Measurements from ENCODE around the gene STK24. TPM values are rescaled to one million over a fixed set of nuclear protein-coding genes. Genes with fewer than 3 reads are reported as not detected.

STK24 gene
- total and polyA plus RNA-seq, 10 of the 15 experiments (the other 5 are each of a cell fraction or from before 2014, with no cell fraction given): 7.5 to 115 (median 52.9) TPM

DNA sequence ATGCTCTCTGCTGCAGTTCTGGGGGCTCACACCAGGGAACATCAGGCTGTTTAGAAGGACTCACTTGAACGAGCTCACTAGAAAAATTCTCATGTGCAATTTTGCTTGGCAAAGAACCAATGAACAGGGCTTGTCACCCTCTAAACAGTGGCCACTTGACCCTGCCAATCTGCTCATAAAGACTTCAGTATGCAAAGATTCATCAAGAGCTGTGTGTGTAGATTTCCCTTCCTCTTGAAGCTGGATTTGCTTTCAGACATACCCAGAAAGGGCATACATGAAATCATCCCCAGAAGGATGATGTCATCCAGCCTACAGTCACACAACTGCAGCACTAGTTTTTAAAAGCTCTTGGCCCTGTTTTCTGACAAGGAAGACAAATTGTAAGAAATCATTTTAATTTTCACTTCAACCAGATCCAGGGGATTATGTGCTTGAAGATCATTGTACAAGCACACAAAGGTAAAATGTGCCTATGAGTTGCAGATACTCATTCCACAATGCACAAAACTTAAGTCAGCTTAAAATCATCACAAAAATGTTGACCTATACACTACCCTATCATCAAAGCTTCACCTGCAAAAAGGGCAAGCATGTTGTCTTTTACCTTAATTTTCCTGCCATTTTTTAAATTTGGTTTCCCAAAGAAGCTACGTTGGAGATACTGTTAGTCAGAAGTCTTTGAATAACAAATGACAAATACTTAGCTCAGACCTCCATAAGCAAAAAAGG, 5.2 kb upstream of the STK24 start (continued):
- TF ChIP-seq BMI1 (IDR thresholded peaks at IDR 0.05; ENCODE audit: borderline replicate concordance): no peak
- peak; percentile 41; the same call in 1 of the 2 replicates for TF ChIP-seq ATF2 (IDR thresholded peaks at IDR 0.05; ENCODE audit: low read length)
- TF ChIP-seq SPI1 (IDR thresholded peaks at IDR 0.05; ENCODE audit: borderline replicate concordance, insufficient read depth, low read depth, low read length): no peak
- TF ChIP-seq HSF1 (IDR thresholded peaks at IDR 0.05; ENCODE audit: low read depth, low read length): no peak
- no peak for TF ChIP-seq RBBP5 (conservative IDR thresholded peaks at IDR 0.05)

GRCh38 chr13:98581381-98581780, 4.5 kb upstream of the STK24 start:
- Histone ChIP-seq H2AFZ (ENCODE audit: control insufficient read depth, low read depth, low read length) (no peak overlapping the region), H3K9ac (ENCODE audit: control insufficient read depth, insufficient read depth, low read length) (no peak overlapping the region), H3K27me3 (replicated peaks in 1 of 2; ENCODE audit: control insufficient read depth in 2 of 2, insufficient read depth in 2 of 2, low read length in 1 of 2) (no peaks in the 10 kb centered on the region), H3K9me3 (replicated peaks; ENCODE audit: control insufficient read depth, insufficient read depth, low read length) (no peaks in the 10 kb centered on the region), H4K20me1 (ENCODE audit: control insufficient read depth, insufficient read depth) (no peaks in the 10 kb centered on the region), H3K79me2 (ENCODE audit: control insufficient read depth, insufficient read depth, low read length) (peaks cover 4% of the 10 kb centered on the region), H3K27ac (ENCODE audit: control insufficient read depth, insufficient read depth) (no peak overlapping the region), H3K4me1 (ENCODE audit: control insufficient read depth, insufficient read depth, low read length) (peaks cover 6% of the 10 kb centered on the region), H3K36me3 (ENCODE audit: control insufficient read depth in 2 of 2, insufficient read depth in 2 of 2, low read length in 1 of 2) (no peaks in the 10 kb centered on the region), H3K4me2 (ENCODE audit: control insufficient read depth, insufficient read depth) (no peak overlapping the region), H3K4me3 (no peak overlapping the region)
- ChIA-PET POLR2A (no interaction called here), SMC1A (ENCODE audit: uncharacterized antibody, unreplicated experiment) (interaction anchor here (0.6 to 1.6 kb wide), 5 partner anchors 9 to 73 kb away, joined by 3 to 4 read pairs (median 3); no protein-coding TSS in a partner anchor), RAD21 (ENCODE audit: unreplicated experiment) (interaction anchor here (1.3 to 1.6 kb wide), 2 partner anchors 9 to 71 kb away, joined by 3 to 7 read pairs; no protein-coding TSS in a partner anchor), CTCF (interaction anchor here (1.8 to 4.1 kb wide), 2 partner anchors 72 to 99 kb away, joined by 6 to 20 read pairs; no protein-coding TSS in a partner anchor)
- 94% methylated on average over 2 of the region's 2 CpGs for WGBS (ENCODE audit: insufficient coverage, insufficient replicate concordance, low lambda C conversion rate, missing lambda C conversion rate)
- ATAC-seq (no peak), DNase-seq (ENCODE audit: low read depth, low spot score) (no peak), FAIRE-seq (no peak)
- intact Hi-C loops (cut with micrococcal nuclease; ENCODE audit: unreplicated experiment): no loop called here
- BruUV-seq (replicated peaks): no TSS peak
- in situ Hi-C loops (cut with MboI): no loop called here
- TF ChIP-seq IRF4 (IDR thresholded peaks at IDR 0.05; ENCODE audit: low read depth, low read length): no peak
- TF ChIP-seq PBX3 (IDR thresholded peaks at IDR 0.05; ENCODE audit: insufficient replicate concordance, low read depth, low read length): no peak
- TF ChIP-seq SMAD1 (IDR thresholded peaks at IDR 0.05; ENCODE audit: low read depth, partially characterized antibody): no peak
- TF ChIP-seq JUND (IDR thresholded peaks at IDR 0.05; ENCODE audit: low read depth, low read length): no peak
- TF ChIP-seq NFIC (IDR thresholded peaks at IDR 0.05; ENCODE audit: low read depth, low read length): no peak
- TF ChIP-seq ZNF217 (IDR thresholded peaks at IDR 0.05): no peak
- no peak for TF ChIP-seq RELA (IDR thresholded peaks at IDR 0.05; ENCODE audit: borderline replicate concordance, partially characterized antibody)
- no peak for TF ChIP-seq SREBF2 (IDR thresholded peaks at IDR 0.05; ENCODE audit: low read length)
- no peak for TF ChIP-seq ATF2 (IDR thresholded peaks at IDR 0.05; ENCODE audit: low read length)
- TF ChIP-seq, protein P1, sequence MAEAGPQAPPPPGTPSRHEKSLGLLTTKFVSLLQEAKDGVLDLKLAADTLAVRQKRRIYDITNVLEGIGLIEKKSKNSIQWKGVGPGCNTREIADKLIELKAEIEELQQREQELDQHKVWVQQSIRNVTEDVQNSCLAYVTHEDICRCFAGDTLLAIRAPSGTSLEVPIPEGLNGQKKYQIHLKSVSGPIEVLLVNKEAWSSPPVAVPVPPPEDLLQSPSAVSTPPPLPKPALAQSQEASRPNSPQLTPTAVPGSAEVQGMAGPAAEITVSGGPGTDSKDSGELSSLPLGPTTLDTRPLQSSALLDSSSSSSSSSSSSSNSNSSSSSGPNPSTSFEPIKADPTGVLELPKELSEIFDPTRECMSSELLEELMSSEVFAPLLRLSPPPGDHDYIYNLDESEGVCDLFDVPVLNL (IDR thresholded peaks at IDR 0.05; ENCODE audit: low read depth, low read length): no peak
- no peak for TF ChIP-seq GATAD2B (conservative IDR thresholded peaks at IDR 0.05; ENCODE audit: low read depth)
- TF ChIP-seq NRF1 (conservative IDR thresholded peaks at IDR 0.05; ENCODE audit: low read depth, low read length): no peak
